Hair follicle dermal papilla cell (primary cell): ENCODE measurements around the gene DENND1A. TPM values are rescaled to one million over a fixed set of nuclear protein-coding genes. Genes with fewer than 3 reads are reported as not detected.

Source experiments
- small RNA-seq: library from RNA; depleted of rRNA; stranded (forward); fragments of <200 nt; gene quantifications from one replicate; pipeline ENCODE3, GENCODE V24; 2012
- total RNA-seq: library from RNA; depleted of rRNA; stranded (reverse); fragments of >200 nt; gene quantifications from 2 replicates; pipeline ENCODE4 v1.2.3, GENCODE V29; 2012

DENND1A gene, protein sequence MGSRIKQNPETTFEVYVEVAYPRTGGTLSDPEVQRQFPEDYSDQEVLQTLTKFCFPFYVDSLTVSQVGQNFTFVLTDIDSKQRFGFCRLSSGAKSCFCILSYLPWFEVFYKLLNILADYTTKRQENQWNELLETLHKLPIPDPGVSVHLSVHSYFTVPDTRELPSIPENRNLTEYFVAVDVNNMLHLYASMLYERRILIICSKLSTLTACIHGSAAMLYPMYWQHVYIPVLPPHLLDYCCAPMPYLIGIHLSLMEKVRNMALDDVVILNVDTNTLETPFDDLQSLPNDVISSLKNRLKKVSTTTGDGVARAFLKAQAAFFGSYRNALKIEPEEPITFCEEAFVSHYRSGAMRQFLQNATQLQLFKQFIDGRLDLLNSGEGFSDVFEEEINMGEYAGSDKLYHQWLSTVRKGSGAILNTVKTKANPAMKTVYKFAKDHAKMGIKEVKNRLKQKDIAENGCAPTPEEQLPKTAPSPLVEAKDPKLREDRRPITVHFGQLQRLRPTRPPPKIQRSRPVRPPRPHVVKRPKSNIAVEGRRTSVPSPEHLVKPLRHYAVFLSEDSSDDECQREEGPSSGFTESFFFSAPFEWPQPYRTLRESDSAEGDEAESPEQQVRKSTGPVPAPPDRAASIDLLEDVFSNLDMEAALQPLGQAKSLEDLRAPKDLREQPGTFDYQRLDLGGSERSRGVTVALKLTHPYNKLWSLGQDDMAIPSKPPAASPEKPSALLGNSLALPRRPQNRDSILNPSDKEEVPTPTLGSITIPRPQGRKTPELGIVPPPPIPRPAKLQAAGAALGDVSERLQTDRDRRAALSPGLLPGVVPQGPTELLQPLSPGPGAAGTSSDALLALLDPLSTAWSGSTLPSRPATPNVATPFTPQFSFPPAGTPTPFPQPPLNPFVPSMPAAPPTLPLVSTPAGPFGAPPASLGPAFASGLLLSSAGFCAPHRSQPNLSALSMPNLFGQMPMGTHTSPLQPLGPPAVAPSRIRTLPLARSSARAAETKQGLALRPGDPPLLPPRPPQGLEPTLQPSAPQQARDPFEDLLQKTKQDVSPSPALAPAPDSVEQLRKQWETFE
- 36.8 and 39.3 TPM in 2 replicates for total RNA-seq

DNA sequence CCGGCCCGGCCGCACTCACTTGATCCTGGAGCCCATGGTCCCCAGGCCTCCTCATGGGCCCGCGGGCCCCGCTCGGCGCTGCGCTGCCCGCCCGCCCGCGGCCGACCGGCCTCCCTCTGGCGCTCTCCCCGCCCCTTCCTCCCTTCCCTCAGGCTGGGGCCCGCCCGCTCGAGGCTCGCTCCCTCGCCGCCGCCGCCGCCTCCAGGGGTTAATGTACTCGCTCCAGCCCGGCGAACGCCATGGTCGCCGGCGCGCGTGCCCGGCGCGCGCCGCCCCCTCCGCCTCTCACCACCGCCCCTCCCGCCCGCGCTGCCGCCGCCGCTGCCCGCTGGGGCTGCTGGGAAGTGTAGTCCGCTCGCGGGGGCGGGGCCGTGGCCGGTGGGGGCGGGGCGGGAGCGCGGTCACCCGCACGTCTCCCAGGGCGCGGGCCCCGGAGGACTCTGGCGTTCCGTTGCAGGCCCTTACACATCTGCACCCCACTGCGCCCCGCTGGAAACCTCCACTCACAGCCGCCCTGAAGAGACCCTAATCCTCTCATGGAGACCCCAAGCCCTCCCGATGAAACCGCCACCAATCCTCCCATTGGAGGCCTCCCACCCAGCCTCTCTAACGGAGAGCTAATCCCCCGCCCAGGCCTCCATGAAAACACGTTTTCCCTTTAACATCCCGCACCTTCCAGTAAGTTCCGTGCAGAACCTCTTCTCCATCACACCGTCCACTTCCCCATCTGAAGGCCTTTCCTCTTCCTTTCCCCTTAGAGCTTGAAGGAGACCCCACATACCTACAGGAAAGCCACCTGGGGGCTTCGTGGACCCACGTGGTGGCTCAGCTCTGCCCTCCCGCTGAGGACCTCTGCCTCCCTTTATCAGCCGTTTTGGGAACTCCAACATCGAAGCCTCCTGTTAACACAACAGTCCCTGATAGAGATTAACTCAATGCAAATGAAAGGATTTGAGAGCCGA lies at the start of gene DENND1A:
Gene DENND1A (minus strand): TSS at position 257 of the 962 bp plus-strand sequence. CDS start 221 bp downstream, at position 36.

GRCh38 chr9:123355761-123356431 lies 574.0 kb downstream of the DENND1A start, which contains the start of gene CRB2:
TSS of gene CRB2 (plus strand) at chr9:123356197. CDS start at chr9:123356261, 64 bp downstream.

Small RNAs within 50 kb of the gene (small RNA-seq; reads per million reads assigned to genes)
- gene MIR601 (not detected), gene MIR7150 (not detected)

Other genes with a start within 250 kb of the DENND1A start
- gene LHX2, start 81.6 kb upstream of the DENND1A start, total RNA-seq: 0.16 TPM in 1 of 2 replicates, not detected in the other